Fibroblast of lung (primary cell): ENCODE measurements around the gene PDE2A. TPM values are rescaled to one million over a fixed set of nuclear protein-coding genes. Genes with fewer than 3 reads are reported as not detected.

ENCODE experiments used
- DNase-seq, 2 donors: peaks; one replicate each; pipeline versions ENCODE4 v3.0.0 to v3.0.0-alpha.2; 2010; ENCODE audit warnings: low read depth in 2 of 2
- H2AFZ ChIP-seq: 2 replicates; pipeline ENCODE4 v1.5.1; 2012; ENCODE audit warnings: low read length, control low read depth, inconsistent platforms
- H3K27ac ChIP-seq: 2 replicates; pipeline ENCODE4 v1.5.1; 2011; ENCODE audit warnings: low read length, control low read depth; ENCODE audit not compliant: insufficient read depth
- H3K27me3 ChIP-seq: 2 replicates; pipeline ENCODE4 v1.5.1; 2011; ENCODE audit warnings: mild to moderate bottlenecking, low read length; ENCODE audit not compliant: control insufficient read depth, insufficient read depth
- H3K36me3 ChIP-seq: 2 replicates; pipeline ENCODE4 v1.5.1; 2011; ENCODE audit warnings: low read length; ENCODE audit not compliant: control insufficient read depth, insufficient read depth
- H3K4me1 ChIP-seq: 2 replicates; pipeline ENCODE4 v1.5.1; 2011; ENCODE audit warnings: low read length; ENCODE audit not compliant: control insufficient read depth, insufficient read depth; ENCODE audit errors: extremely low read depth
- H3K4me2 ChIP-seq: 2 replicates; pipeline ENCODE4 v1.5.1; 2011; ENCODE audit warnings: low read length, control low read depth; ENCODE audit not compliant: insufficient read depth; ENCODE audit errors: extremely low read depth
- H3K4me3 ChIP-seq, 4 experiments: fragments of 200-600 bp in 1 of 4; sonication (generic) in 1 of 4; replicated peaks in 1 of 4; 2 replicates each; pipeline ENCODE4 v1.5.1; 2011 to 2016; ENCODE audit warnings: low read length in 4 of 4, low read depth in 3 of 4, mild to moderate bottlenecking in 3 of 4, control low read depth in 2 of 4, inconsistent platforms in 1 of 4, mixed read lengths in 1 of 4; ENCODE audit not compliant: insufficient read depth in 1 of 4; ENCODE audit errors: control extremely low read depth in 1 of 4
- H3K79me2 ChIP-seq: 2 replicates; pipeline ENCODE4 v1.5.1; 2012; ENCODE audit warnings: mild to moderate bottlenecking, low read length, inconsistent platforms; ENCODE audit not compliant: control insufficient read depth, insufficient read depth
- H3K9ac ChIP-seq: 2 replicates; pipeline ENCODE4 v1.5.1; 2011; ENCODE audit warnings: mild to moderate bottlenecking, low read length, control low read depth; ENCODE audit not compliant: insufficient read depth
- H3K9me3 ChIP-seq: 2 replicates; pipeline ENCODE4 v1.5.1; 2012; ENCODE audit warnings: low read depth, low read length; ENCODE audit not compliant: control insufficient read depth, insufficient read depth
- H4K20me1 ChIP-seq: 2 replicates; pipeline ENCODE4 v1.5.1; 2011; ENCODE audit warnings: low read length; ENCODE audit not compliant: control insufficient read depth, insufficient read depth; ENCODE audit errors: extremely low read depth
- EZH2 ChIP-seq: IDR thresholded peaks from 2 replicates; pipeline ENCODE4 v1.5.1; 2012; ENCODE audit warnings: low read length, control low read depth, mild to moderate bottlenecking; ENCODE audit errors: missing control alignments
- polyA plus RNA-seq, 2 donors: library from polyadenylated mRNA; depleted of rRNA in 1 of 2; stranded (reverse) in 1 of 2; unstranded in 1 of 2; fragments of >200 nt; gene quantifications; 2 replicates each; pipeline ENCODE4 v1.2.1, GENCODE V29; 2011 to 2012; ENCODE audit warnings: missing spikeins in 1 of 2
- total RNA-seq: library from RNA; depleted of rRNA; stranded (reverse); fragments of >200 nt; gene quantifications from 2 replicates; pipeline ENCODE4 v1.2.1, GENCODE V29; 2014
- TF ChIP-seq, protein P1 (sequence below), 2 donors: IDR thresholded peaks in 1 of 2; conservative IDR thresholded peaks in 1 of 2; 1 replicate in 1 of 2; 2 replicates in 1 of 2; pipeline ENCODE4 v1.5.1; 2011 to 2012; ENCODE audit warnings: low read length in 2 of 2, control low read depth in 1 of 2, inconsistent platforms in 1 of 2, low read depth in 1 of 2, mild to moderate bottlenecking in 1 of 2

The PDE2A gene
- total and polyA plus RNA-seq, 2 donors (not counting 1 experiment from before 2014, with no cell fraction given), result 0.50 to 2.6 TPM

DNA sequence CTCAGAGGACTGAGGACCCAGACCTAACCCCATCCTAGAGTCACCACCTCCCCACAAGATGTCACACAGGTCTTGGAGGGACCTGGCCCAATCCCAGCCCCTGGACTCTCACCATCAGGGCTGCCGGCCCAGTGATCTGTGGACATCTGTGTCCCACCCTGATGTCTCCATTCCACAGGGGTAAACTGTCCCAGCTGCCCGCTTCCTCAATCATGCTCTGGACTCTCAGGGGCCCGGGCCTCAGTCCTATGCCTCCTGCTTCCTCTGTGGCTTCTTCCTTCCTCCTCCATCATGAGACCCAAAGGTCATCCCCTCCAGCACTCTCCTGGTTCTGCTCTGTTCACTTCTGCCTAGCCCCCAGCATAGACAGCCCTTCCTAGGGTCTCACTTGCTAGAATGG lies 45.8 kb upstream of the PDE2A start:
- TF ChIP-seq, protein P1, sequence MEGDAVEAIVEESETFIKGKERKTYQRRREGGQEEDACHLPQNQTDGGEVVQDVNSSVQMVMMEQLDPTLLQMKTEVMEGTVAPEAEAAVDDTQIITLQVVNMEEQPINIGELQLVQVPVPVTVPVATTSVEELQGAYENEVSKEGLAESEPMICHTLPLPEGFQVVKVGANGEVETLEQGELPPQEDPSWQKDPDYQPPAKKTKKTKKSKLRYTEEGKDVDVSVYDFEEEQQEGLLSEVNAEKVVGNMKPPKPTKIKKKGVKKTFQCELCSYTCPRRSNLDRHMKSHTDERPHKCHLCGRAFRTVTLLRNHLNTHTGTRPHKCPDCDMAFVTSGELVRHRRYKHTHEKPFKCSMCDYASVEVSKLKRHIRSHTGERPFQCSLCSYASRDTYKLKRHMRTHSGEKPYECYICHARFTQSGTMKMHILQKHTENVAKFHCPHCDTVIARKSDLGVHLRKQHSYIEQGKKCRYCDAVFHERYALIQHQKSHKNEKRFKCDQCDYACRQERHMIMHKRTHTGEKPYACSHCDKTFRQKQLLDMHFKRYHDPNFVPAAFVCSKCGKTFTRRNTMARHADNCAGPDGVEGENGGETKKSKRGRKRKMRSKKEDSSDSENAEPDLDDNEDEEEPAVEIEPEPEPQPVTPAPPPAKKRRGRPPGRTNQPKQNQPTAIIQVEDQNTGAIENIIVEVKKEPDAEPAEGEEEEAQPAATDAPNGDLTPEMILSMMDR (conservative IDR thresholded peaks at IDR 0.05 in 1 of 2, IDR thresholded peaks at IDR 0.05 in 1 of 2; ENCODE audit: low read depth in 1 of 2, low read length in 2 of 2), result no peak
- no peak for TF ChIP-seq EZH2
- no peak overlapping the region for H2AFZ ChIP-seq
- no peaks in the 10 kb centered on the region for H3K27me3 ChIP-seq
- peaks cover 24% of the 10 kb centered on the region for H3K4me1 ChIP-seq
- H3K36me3 ChIP-seq, result peaks cover 8% of the 10 kb centered on the region
- H3K9ac ChIP-seq, result no peak overlapping the region
- H3K79me2 ChIP-seq, result peaks cover 55% of the 10 kb centered on the region
- H4K20me1 ChIP-seq, result no peaks in the 10 kb centered on the region
- peak overlapping the region; percentile 15 for H3K4me2 ChIP-seq
- no peak overlapping the region for H3K27ac ChIP-seq
- DNase-seq, result no peak
- H3K4me3 ChIP-seq, result peak overlapping the region in 1 of 4 experiments; percentile 78
- H3K9me3 ChIP-seq, result no peaks in the 10 kb centered on the region

DNA sequence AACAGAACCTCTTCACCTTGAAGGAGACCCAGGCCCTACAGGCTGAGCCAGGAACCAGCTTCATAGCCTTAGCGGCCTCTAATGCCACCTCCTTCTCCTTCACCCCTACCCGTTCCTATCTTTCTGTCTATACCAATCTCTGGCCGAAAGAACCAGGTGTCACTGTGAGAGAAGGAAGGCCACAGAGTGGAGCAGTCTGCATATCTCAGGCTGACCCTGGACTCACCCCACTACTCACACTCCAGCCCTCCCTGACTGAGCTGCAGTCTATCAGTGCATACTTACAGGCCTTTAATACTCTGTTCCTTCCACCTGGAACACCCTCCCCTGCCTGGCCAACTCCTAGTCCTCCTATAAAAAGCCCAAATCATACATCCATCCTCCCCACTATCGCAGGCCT lies 45.3 kb upstream of the PDE2A start:
- no peak overlapping the region for H2AFZ ChIP-seq
- no peaks in the 10 kb centered on the region for H3K9me3 ChIP-seq
- H3K4me3 ChIP-seq, result peak overlapping the region in 1 of 4 experiments; percentile 78
- H3K4me2 ChIP-seq, result no peak overlapping the region
- H4K20me1 ChIP-seq, result no peaks in the 10 kb centered on the region
- TF ChIP-seq, protein P1 (conservative IDR thresholded peaks at IDR 0.05 in 1 of 2, IDR thresholded peaks at IDR 0.05 in 1 of 2; ENCODE audit: low read depth in 1 of 2, low read length in 2 of 2), result no peak
- TF ChIP-seq EZH2, result no peak
- peaks cover 6% of the 10 kb centered on the region for H3K36me3 ChIP-seq
- H3K4me1 ChIP-seq, result peaks cover 24% of the 10 kb centered on the region
- peaks cover 51% of the 10 kb centered on the region for H3K79me2 ChIP-seq
- H3K9ac ChIP-seq, result no peak overlapping the region
- DNase-seq, result no peak
- H3K27me3 ChIP-seq, result no peaks in the 10 kb centered on the region
- no peak overlapping the region for H3K27ac ChIP-seq

DNA sequence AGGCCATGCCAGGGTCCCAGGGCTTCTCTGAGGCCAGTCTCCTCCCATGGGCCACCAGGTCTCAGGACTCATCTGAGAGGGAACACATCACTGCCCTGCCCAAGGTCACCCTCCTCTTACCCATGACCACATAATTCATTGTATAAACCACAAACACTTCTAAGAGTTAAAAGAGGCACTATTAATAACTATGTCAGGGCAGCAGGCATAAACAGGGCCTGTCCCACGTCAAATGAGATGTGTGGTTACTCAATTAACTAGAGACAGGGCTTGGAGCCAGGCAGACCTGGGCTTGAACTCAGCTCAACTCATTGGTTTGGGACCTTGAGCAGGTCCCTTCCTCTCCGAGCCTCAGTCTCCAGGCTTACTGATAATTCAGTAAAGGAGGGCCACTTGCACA lies 44.9 kb upstream of the PDE2A start:
- Histone ChIP-seq H3K9ac (no peak overlapping the region), H3K4me3 (no peak overlapping the region), H2AFZ (no peak overlapping the region)

More for the DNA sequence above, 44.9 kb upstream of the PDE2A start:
- no peaks in the 10 kb centered on the region for H3K27me3 ChIP-seq
- no peaks in the 10 kb centered on the region for H4K20me1 ChIP-seq
- H3K4me1 ChIP-seq, result peaks cover 24% of the 10 kb centered on the region
- no peak overlapping the region for H3K4me2 ChIP-seq
- peaks cover 48% of the 10 kb centered on the region for H3K79me2 ChIP-seq
- TF ChIP-seq, protein P1 (conservative IDR thresholded peaks at IDR 0.05 in 1 of 2, IDR thresholded peaks at IDR 0.05 in 1 of 2; ENCODE audit: low read depth in 1 of 2, low read length in 2 of 2), result no peak
- no peak for TF ChIP-seq EZH2
- H3K27ac ChIP-seq, result no peak overlapping the region
- peaks cover 4% of the 10 kb centered on the region for H3K36me3 ChIP-seq
- DNase-seq, result peak; percentile 51 to 57
- H3K9me3 ChIP-seq, result no peaks in the 10 kb centered on the region
